Inferior parietal cortex (tissue), 1 donor: ENCODE measurements around the gene VWA3B.

Experiments
- DNase-seq: peaks from one replicate; pipeline ENCODE4 v3.0.0-alpha.2; 2016; ENCODE audit errors: extremely low spot score

Gene VWA3B

DNA sequence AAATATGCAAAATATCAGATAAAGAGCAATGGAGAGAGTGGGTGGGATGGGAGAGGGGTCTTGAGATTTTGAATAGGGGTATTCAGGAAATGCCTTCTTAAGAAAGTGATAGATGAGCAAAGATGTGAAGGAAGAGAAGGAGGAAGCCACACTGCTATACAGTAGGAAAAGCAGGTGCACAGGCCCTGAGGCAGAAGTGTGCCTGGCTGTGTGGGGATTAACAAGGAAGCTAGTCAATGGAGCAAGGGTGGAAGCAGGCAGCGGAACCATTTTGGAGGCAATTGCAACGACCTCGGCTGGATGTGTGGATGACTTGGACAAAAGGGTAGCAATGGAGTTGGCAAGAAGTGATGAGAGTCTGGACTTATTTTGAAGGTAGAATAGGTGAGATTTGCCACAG, 248.3 kb downstream of the VWA3B start:
- DNase-seq, result no peak

DNA sequence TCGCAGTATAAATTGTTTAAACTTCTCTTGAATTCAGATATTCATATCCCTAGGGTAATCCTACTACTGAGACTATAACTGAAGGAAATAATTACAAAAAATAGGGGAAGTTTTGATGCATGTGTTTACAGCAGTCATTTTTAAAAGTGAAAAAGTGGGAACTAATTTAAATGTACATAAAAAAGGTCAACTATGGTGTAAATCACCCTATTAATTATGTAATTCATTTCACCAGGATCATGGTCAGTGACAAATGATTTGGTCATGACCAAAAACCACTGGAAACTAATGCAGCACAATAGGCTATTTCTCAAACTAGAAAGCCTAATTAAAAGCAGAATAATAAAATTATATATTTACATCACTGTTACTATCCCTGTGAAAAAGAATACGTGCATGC, 254.3 kb downstream of the VWA3B start:
- no peak for DNase-seq

DNA sequence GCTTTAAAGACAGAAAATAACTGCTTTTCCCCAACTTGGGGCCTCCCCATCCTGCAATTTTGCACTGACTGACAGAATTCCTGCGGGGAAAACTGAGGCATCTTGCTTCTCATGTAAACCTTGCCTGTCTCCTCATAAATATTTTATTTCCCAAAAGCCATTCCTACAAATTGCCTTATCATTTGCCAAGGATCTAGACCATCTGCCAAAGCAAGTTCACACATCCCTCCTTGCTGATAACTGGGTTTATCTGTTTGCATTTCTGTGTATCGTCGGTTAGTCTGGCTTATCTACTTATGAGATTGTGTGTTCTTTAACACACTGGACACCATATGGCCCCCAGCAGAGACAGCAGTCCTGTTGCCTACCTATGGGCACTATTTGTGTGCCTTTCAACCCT, 256.3 kb downstream of the VWA3B start:
- DNase-seq, result no peak

DNA sequence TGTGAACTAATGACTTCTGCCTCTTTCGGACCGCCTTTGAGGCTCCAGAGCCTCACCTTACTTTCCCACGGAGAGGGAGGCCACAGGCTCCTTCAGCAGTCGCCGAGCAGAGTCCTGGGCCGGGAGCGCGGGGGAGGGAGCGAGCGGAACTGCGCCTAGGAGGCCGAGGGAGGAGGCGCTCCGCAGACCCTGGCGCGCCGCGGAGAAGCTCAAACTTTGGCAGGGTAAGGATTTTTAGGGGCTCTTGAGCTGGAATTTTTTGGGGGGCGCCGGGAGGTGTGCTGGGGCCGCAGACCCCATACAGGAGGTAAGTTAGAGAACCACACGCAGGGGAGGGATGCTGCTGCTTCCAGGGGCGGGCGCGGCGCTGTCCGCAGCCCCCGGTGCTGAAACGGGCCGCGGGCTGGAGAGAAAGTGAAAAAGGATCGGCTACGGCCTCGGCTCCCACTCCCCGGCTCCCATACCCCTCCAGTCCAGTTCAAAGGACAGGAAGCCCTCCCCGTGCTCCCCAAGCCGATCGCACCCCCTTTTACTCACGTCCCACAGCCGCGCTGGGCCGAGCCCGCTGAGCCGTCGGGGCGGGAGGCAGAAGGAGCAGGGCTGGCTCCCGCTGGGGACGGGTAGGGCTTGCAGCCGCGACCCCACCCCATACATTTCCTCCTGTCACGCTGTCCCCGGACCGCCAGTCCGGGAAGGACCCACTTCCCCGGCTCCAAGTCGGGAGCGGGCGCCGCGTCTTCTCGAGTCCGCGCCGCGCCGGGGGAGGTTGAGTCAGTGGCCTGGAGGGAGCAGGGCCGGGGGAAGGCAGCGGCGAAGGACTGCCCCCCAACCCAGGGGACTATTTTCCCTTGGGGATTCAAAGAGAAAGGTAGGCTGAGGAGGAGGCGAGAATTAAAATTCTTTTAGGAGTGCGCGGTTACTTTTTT, 259.6 kb downstream of the VWA3B start, which contains the start of gene CNGA3:
CNGA3 (plus strand) TSS at position 146 of the 926 bp plus-strand sequence. CDS start 23,520 bp downstream, outside the sequence.
- DNase-seq, result no peak

DNA sequence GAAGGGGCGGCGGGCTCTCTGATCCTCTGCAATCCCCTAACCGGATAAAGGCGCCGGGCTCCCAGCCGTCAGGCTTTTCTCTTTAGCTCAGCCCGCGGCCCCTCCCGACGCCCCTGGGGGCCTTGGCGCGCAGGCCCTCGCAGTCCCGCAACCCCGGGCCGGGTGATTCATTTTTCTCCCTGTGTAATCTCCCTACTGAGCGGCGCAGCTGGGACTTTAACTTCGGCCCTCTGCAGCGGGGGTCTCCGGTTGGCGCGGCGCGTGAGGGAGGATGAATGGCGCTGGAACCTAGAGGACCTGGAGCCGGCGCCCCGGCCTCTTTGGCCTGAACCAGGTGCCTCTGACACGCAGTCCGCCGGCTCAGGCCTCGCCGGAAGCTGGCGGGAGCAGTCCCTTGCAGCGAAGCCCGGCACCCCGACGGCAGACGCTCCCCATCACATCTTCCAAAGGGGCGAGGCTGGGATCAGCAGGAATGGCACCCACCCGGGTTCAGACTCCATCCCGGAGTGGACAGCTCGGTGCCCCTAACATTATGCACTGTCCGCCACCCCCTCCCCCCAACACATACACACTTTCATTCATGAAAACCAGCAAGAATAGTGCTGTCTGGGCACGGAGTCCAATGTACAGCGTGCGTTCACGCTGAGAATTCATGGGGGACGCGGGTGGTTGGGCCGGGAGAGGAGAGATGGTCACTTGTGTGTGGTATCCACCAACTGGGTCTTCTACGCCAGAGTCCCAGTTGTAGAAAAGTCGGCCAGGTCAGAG, 260.5 kb downstream of the VWA3B start:
- no peak for DNase-seq

DNA sequence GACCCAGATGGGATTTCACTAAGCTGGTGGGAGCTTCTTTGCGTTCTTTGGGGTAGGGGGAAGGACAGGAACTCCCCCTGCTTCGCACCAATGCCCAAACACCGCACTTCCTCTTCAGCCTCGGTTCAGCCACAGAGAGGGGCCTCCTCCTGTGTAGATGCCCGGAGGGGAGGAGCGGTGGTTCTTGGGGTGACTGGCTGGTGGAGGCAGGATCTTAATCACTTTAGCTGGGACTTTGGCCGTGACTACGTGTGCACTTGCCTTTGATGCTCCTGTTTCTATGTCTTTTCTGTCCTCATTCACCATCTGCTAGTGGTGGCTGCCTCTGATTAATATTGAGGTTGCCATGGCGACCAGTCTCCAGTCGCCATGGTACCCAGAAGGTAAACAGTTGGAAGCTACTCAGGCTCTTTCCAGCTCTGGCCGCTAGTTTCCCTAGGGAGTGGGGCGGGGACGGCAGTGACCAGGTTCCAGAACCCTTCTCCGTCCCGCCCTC, 261.1 kb downstream of the VWA3B start:
- DNase-seq, result peak; percentile 51

DNA sequence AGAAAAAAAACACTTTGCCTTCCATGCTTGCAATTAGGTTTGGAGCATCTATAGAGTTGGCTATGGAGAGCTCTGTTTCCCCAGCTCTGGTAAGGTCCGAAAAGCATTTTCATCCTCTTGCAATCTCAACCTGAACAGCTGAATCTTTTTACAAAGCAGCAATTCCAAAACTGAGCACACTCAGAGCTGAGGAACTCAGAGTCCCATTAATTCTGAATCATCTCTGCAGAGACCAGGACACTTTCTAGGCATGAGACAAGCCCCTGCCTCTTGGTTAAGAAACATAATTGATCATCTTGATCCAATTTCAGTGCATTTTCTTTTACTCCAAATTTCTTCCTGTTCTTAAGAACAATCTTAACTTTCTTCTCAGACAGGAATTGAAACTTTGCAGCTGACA, 263.4 kb downstream of the VWA3B start:
- no peak for DNase-seq

DNA sequence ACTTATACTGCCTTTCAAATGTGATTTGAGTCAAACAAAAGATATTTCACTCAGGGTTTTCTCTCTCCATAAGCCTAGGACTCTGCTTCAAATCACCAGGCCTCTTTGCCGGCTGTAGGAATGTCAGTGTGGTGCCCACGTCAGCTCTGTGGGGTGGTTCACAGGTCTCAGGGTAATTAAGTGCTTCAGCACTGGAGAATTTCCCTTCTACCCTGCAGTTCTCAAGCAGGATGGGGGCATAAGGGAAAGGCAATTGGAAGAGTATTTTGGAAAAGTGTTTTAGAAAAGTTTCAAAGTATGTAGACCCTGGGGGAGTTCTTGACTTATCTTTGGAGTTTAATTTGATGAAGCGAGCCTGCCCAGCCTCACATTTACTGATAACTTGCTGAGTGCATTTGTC, 268.9 kb downstream of the VWA3B start:
- no peak for DNase-seq

DNA sequence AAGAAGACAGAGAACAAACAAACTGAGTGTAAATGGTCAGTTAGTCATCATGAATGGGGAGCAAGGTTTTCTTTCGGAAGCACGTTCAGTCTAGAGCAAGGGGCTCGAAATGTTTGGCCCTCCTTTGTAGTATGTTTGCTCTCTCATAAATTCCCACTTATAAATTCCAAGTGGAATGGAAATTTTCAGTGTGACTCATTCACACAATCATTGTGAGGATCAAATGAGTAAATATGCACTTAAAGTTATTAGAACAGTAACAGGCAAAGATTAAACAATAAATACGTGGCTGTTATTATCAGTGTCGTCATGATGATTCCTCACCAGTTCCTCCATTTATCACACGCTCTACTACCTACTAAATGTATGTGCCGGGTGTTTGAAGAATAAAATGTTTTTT, 269.8 kb downstream of the VWA3B start:
- DNase-seq, result no peak

DNA sequence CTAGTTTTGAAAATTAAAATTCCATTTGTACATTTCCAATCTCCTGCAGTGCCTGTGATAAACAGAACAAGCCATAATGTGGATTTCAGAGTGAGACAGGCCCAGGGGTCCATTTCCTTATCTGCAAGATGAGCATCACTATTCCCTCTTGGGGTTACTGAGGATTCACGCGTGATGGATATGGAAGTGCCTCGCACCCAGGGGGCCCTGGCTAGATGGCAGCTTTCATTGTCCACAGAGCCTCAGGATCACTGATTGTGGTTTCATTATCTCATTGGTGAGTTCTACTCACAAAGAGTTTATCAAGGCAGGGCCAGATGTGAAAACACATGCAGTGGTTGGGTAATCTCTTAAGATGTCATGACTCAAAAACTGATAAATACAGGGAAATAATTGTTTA, 270.9 kb downstream of the VWA3B start:
- no peak for DNase-seq

DNA sequence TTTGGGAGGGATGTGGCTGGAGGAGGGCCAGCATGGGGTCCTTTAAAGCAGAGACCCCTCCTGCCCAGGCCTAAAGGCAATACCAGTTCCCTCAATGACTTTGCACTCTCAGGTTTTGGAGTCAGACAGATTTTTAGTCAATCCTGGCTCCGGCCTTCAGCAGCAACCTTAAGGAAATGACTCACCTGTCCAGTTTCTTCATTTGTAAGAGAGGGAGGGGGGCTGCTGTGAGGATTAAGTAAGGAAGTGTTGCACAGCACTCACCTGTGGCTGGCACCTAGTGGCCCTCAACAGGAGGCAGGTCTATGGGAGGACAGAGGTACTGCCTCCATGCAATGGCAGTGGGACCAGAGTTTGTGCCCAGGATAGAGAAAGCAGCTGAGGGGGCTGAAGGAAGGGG, 273.0 kb downstream of the VWA3B start:
- no peak for DNase-seq
